H9 (cell line): ENCODE data around the gene CEP63. TPM values are rescaled to one million over a fixed set of nuclear protein-coding genes. Genes with fewer than 3 reads are reported as not detected.

Experiments used
- DNase-seq: peaks from one replicate; pipeline ENCODE4 v3.0.0-alpha.2; 2017
- H2AFZ ChIP-seq: one replicate; pipeline ENCODE4 v1.6.1; 2013; ENCODE audit warnings: mild to moderate bottlenecking, low read length, control low read depth, moderate library complexity
- H2AK5ac ChIP-seq: 2 replicates; pipeline ENCODE4 v1.6.1; 2013; ENCODE audit warnings: low read length, control low read depth, mixed read lengths; ENCODE audit not compliant: insufficient read length
- H2BK120ac ChIP-seq: one replicate; pipeline ENCODE4 v1.6.1; 2013; ENCODE audit warnings: low read depth, mild to moderate bottlenecking, low read length, control low read depth, inconsistent platforms; ENCODE audit not compliant: poor library complexity, severe bottlenecking
- H2BK12ac ChIP-seq: 2 replicates; pipeline ENCODE4 v1.6.1; 2013; ENCODE audit warnings: low read length, control low read depth, mixed read lengths, low read depth; ENCODE audit not compliant: insufficient read length
- H2BK15ac ChIP-seq: 2 replicates; pipeline ENCODE4 v1.6.1; 2013; ENCODE audit warnings: low read depth, low read length, control low read depth
- H2BK20ac ChIP-seq: one replicate; pipeline ENCODE4 v1.6.1; 2013; ENCODE audit warnings: low read depth, mild to moderate bottlenecking, low read length, control low read depth, inconsistent platforms; ENCODE audit not compliant: poor library complexity, severe bottlenecking
- H2BK5ac ChIP-seq: 2 replicates; pipeline ENCODE4 v1.6.1; 2013; ENCODE audit warnings: low read length, control low read depth, mixed read lengths; ENCODE audit not compliant: insufficient read length
- H3K14ac ChIP-seq: 2 replicates; pipeline ENCODE4 v1.6.1; 2013; ENCODE audit warnings: low read length, control low read depth; ENCODE audit not compliant: insufficient read depth
- H3K18ac ChIP-seq: 2 replicates; pipeline ENCODE4 v1.6.1; 2013; ENCODE audit warnings: low read depth, mild to moderate bottlenecking, mixed read lengths, low read length, control low read depth; ENCODE audit not compliant: insufficient read length
- H3K23ac ChIP-seq: 2 replicates; pipeline ENCODE4 v1.6.1; 2013; ENCODE audit warnings: low read length, control low read depth, mixed read lengths, low read depth; ENCODE audit not compliant: insufficient read length
- H3K23me2 ChIP-seq: 2 replicates; pipeline ENCODE4 v1.6.1; 2013; ENCODE audit warnings: low read depth, mild to moderate bottlenecking, mixed read lengths, low read length, control low read depth; ENCODE audit not compliant: insufficient read length, poor library complexity, severe bottlenecking
- H3K27ac ChIP-seq: 2 replicates; pipeline ENCODE4 v1.5.1; 2013; ENCODE audit warnings: low read length, control low read depth, mixed read lengths, low read depth; ENCODE audit not compliant: insufficient read length
- H3K27me3 ChIP-seq: 2 replicates; pipeline ENCODE4 v1.6.1; 2013; ENCODE audit warnings: low read length, control low read depth, inconsistent platforms; ENCODE audit not compliant: insufficient read depth
- H3K4ac ChIP-seq: 2 replicates; pipeline ENCODE4 v1.6.1; 2013; ENCODE audit warnings: low read depth, mild to moderate bottlenecking, control low read depth, inconsistent platforms, low read length, moderate library complexity
- H3K4me1 ChIP-seq: 2 replicates; pipeline ENCODE4 v1.6.1; 2013; ENCODE audit warnings: low read length, control low read depth, inconsistent platforms; ENCODE audit not compliant: insufficient read depth
- H3K4me2 ChIP-seq: 2 replicates; pipeline ENCODE4 v1.6.1; 2013; ENCODE audit warnings: low read length, control low read depth, mixed read lengths; ENCODE audit not compliant: insufficient read length, insufficient read depth
- H3K56ac ChIP-seq: 2 replicates; pipeline ENCODE4 v1.6.1; 2013; ENCODE audit warnings: low read depth, mild to moderate bottlenecking, mixed read lengths, low read length, control low read depth; ENCODE audit not compliant: insufficient read length
- H3K79me1 ChIP-seq: 2 replicates; pipeline ENCODE4 v1.6.1; 2013; ENCODE audit warnings: low read depth, mild to moderate bottlenecking, moderate library complexity, low read length, control low read depth, inconsistent platforms; ENCODE audit not compliant: insufficient read depth, poor library complexity, severe bottlenecking
- H3K79me2 ChIP-seq: 2 replicates; pipeline ENCODE4 v1.6.1; 2013; ENCODE audit warnings: low read length, control low read depth, inconsistent platforms; ENCODE audit not compliant: insufficient read depth
- H3K9ac ChIP-seq: 2 replicates; pipeline ENCODE4 v1.6.1; 2013; ENCODE audit warnings: low read length, control low read depth, mixed read lengths; ENCODE audit not compliant: insufficient read length; ENCODE audit errors: extremely low read depth
- H3K9me3 ChIP-seq: one replicate; pipeline ENCODE4 v1.6.1; 2013; ENCODE audit warnings: low read depth, low read length, inconsistent platforms; ENCODE audit not compliant: control insufficient read depth
- H3T11ph ChIP-seq: one replicate; pipeline ENCODE4 v1.6.1; 2013; ENCODE audit warnings: mild to moderate bottlenecking, low read length, control low read depth, inconsistent platforms
- H4K20me1 ChIP-seq: one replicate; pipeline ENCODE4 v1.6.1; 2013; ENCODE audit not compliant: control insufficient read depth, insufficient read length, insufficient read depth
- H4K5ac ChIP-seq: 2 replicates; pipeline ENCODE4 v1.6.1; 2013; ENCODE audit warnings: low read depth, mild to moderate bottlenecking, mixed read lengths, low read length, control low read depth; ENCODE audit not compliant: insufficient read length
- H4K8ac ChIP-seq: replicated peaks from 2 replicates; pipeline ENCODE4 v1.6.1; 2013; ENCODE audit warnings: low read length, control low read depth, mixed read lengths, low read depth; ENCODE audit not compliant: insufficient read length
- H4K91ac ChIP-seq: 2 replicates; pipeline ENCODE4 v1.6.1; 2013; ENCODE audit warnings: low read depth, mild to moderate bottlenecking, moderate library complexity, mixed read lengths, low read length, control low read depth; ENCODE audit not compliant: insufficient read length
- H3K27ac Mint-ChIP-seq, 3 experiments: 2 replicates in 2 of 3; 3 replicates in 1 of 3; pipeline ENCODE4 v1.8.0; 2020 to 2021; ENCODE audit warnings: mixed read lengths in 3 of 3, mild to moderate bottlenecking in 1 of 3, moderate library complexity in 1 of 3
- H3K27me3 Mint-ChIP-seq: 2 replicates; pipeline ENCODE4 v1.8.0; 2021; ENCODE audit warnings: low read depth, mild to moderate bottlenecking, moderate library complexity, mixed read lengths
- H3K36me3 Mint-ChIP-seq, 3 experiments: 2 replicates in 2 of 3; 3 replicates in 1 of 3; pipeline ENCODE4 v1.8.0; 2020 to 2021; ENCODE audit warnings: low read depth in 3 of 3, mixed read lengths in 3 of 3; ENCODE audit not compliant: insufficient read depth in 1 of 3
- H3K4me1 Mint-ChIP-seq, 2 experiments: 2 replicates each; pipeline ENCODE4 v1.8.0; 2020; ENCODE audit warnings: mixed read lengths in 2 of 2
- H3K4me3 Mint-ChIP-seq, 2 experiments: 2 replicates in 1 of 2; 3 replicates in 1 of 2; pipeline ENCODE4 v1.8.0; 2020 to 2021; ENCODE audit warnings: mild to moderate bottlenecking in 2 of 2, mixed read lengths in 2 of 2, moderate library complexity in 1 of 2
- H3K9me3 Mint-ChIP-seq, 2 experiments: 2 replicates in 1 of 2; 3 replicates in 1 of 2; pipeline ENCODE4 v1.8.0; 2020; ENCODE audit warnings: mild to moderate bottlenecking in 2 of 2, mixed read lengths in 2 of 2, moderate library complexity in 1 of 2
- WGBS: extraction: QIAGEN DNeasy Blood & Tissue Kit; methylation state at CpG from one replicate; pipeline ENCODE4 v1.1.7; 2013; ENCODE audit warnings: missing lambda C conversion rate, low lambda C conversion rate, mixed read lengths; ENCODE audit not compliant: insufficient read length; ENCODE audit errors: extremely low coverage; 5-methylcytosine and 5-hydroxymethylcytosine counted together
- total RNA-seq: library from RNA; stranded (reverse); gene quantifications from 2 replicates; pipeline ENCODE4 v1.2.1, GENCODE V29; 2021
- TF ChIP-seq, protein P1 (sequence below): fragments of 200-600 bp; sonication (generic); conservative IDR thresholded peaks from 3 replicates; pipeline ENCODE4 v1.8.0; 2021; ENCODE audit warnings: antibody characterized with exemption, mild to moderate bottlenecking

Gene CEP63
- total RNA-seq, 1 experiment from 2014 or later: 16.2 TPM

DNA sequence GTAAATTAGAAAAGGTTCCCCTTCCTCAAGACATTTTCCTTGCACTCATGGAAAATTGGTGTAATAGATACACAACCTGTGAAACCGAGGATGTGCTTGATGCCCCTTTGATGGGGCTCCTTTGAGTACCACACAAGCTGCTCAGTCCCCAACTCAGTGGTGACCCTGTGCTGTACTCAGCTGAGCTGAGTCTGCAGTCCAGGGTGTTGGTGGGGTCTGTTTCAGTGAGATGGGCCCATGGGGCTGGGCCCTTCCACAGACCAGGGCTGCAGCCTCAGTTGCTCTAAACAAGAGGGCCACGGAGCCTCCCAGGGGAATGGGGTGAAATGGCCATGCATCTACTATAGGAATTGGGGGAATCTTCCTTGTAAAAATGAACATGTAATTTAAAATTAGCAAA lies 125.7 kb downstream of the CEP63 start:
- Mint-ChIP-seq H3K9me3 (no peaks in the 10 kb centered on the region), H3K4me1 (peaks cover 0 to 4% of the 10 kb centered on the region in 2 experiments; a peak in 1 of 4 replicates), H3K36me3 (no peaks in the 10 kb centered on the region), H3K27ac (no peak overlapping the region), H3K27me3 (peaks cover 16% of the 10 kb centered on the region), H3K4me3 (no peak overlapping the region)
- Histone ChIP-seq H3K4ac (no peak overlapping the region), H3K27me3 (no peaks in the 10 kb centered on the region), H2BK15ac (no peak overlapping the region), H2BK20ac (no peak overlapping the region), H3K18ac (no peak overlapping the region), H4K91ac (no peak overlapping the region), H3K4me2 (no peak overlapping the region), H3K4me1 (no peaks in the 10 kb centered on the region; the same call in 1 of the 2 replicates), H3K79me2 (no peaks in the 10 kb centered on the region), H3K79me1 (no peaks in the 10 kb centered on the region), H3K9ac (no peak overlapping the region), H2BK12ac (no peak overlapping the region), H4K8ac (no peak overlapping the region), H3K56ac (no peak overlapping the region), H2AK5ac (no peak overlapping the region), H3K23me2 (no peaks in the 10 kb centered on the region), H4K5ac (no peak overlapping the region), H3K14ac (no peak overlapping the region), H2BK5ac (no peak overlapping the region), H3K27ac (no peak overlapping the region), H2AFZ (no peak overlapping the region), H3T11ph (no peak overlapping the region), H3K9me3 (no peaks in the 10 kb centered on the region), H4K20me1 (no peaks in the 10 kb centered on the region), H2BK120ac (no peak overlapping the region), H3K23ac (no peak overlapping the region)
- TF ChIP-seq, protein P1, sequence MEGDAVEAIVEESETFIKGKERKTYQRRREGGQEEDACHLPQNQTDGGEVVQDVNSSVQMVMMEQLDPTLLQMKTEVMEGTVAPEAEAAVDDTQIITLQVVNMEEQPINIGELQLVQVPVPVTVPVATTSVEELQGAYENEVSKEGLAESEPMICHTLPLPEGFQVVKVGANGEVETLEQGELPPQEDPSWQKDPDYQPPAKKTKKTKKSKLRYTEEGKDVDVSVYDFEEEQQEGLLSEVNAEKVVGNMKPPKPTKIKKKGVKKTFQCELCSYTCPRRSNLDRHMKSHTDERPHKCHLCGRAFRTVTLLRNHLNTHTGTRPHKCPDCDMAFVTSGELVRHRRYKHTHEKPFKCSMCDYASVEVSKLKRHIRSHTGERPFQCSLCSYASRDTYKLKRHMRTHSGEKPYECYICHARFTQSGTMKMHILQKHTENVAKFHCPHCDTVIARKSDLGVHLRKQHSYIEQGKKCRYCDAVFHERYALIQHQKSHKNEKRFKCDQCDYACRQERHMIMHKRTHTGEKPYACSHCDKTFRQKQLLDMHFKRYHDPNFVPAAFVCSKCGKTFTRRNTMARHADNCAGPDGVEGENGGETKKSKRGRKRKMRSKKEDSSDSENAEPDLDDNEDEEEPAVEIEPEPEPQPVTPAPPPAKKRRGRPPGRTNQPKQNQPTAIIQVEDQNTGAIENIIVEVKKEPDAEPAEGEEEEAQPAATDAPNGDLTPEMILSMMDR: no peak
- DNase-seq: no peak
- WGBS: no CpG with 5 or more reads among the region's 2 CpGs
